ENCODE data around the gene BIN1. TPM values are rescaled to one million over a fixed set of nuclear protein-coding genes. Genes with fewer than 3 reads are reported as not detected.
A peak's percentile ranks its signal among the peaks of the same experiment; 100 is the strongest.

The BIN1 gene
- total RNA-seq, 1 donor from 2014 or later: 182 TPM

- no peaks in the 10 kb centered on the region for H3K36me3 Mint-ChIP-seq (ENCODE audit: low read depth, unreplicated experiment)
- H3K27me3 Mint-ChIP-seq (ENCODE audit: unreplicated experiment): peaks cover 6% of the 10 kb centered on the region
- no peak for TF ChIP-seq CTCF (IDR thresholded peaks at IDR 0.05; ENCODE audit: unreplicated experiment)
- no peak overlapping the region for H3K4me3 Mint-ChIP-seq (ENCODE audit: unreplicated experiment)
- no peaks in the 10 kb centered on the region for H3K9me3 Mint-ChIP-seq (ENCODE audit: unreplicated experiment)
- no peak overlapping the region for H3K27ac Mint-ChIP-seq (ENCODE audit: unreplicated experiment)
- DNase-seq (ENCODE audit: low spot score): no peak
- H3K4me1 Mint-ChIP-seq (ENCODE audit: unreplicated experiment): peaks cover 33% of the 10 kb centered on the region
These were observed 31.3 kb upstream of the BIN1 start for GRCh38 chr2:127138281-127138680.

GRCh38 chr2:127137741-127138140 lies 30.8 kb upstream of the BIN1 start:
- no peaks in the 10 kb centered on the region for H3K36me3 Mint-ChIP-seq (ENCODE audit: low read depth, unreplicated experiment)
- no peak for DNase-seq (ENCODE audit: low spot score)
- H3K27ac Mint-ChIP-seq (ENCODE audit: unreplicated experiment): no peak overlapping the region
- H3K4me1 Mint-ChIP-seq (ENCODE audit: unreplicated experiment): peaks cover 30% of the 10 kb centered on the region
- TF ChIP-seq CTCF (IDR thresholded peaks at IDR 0.05; ENCODE audit: unreplicated experiment): no peak
- peaks cover 6% of the 10 kb centered on the region for H3K27me3 Mint-ChIP-seq (ENCODE audit: unreplicated experiment)
- H3K4me3 Mint-ChIP-seq (ENCODE audit: unreplicated experiment): no peak overlapping the region
- H3K9me3 Mint-ChIP-seq (ENCODE audit: unreplicated experiment): no peaks in the 10 kb centered on the region

- DNase-seq (ENCODE audit: low spot score): no peak
- Mint-ChIP-seq H3K36me3 (ENCODE audit: low read depth, unreplicated experiment) (no peaks in the 10 kb centered on the region), H3K4me3 (ENCODE audit: unreplicated experiment) (no peak overlapping the region), H3K9me3 (ENCODE audit: unreplicated experiment) (no peaks in the 10 kb centered on the region), H3K27me3 (ENCODE audit: unreplicated experiment) (peaks cover 6% of the 10 kb centered on the region), H3K27ac (ENCODE audit: unreplicated experiment) (no peak overlapping the region), H3K4me1 (ENCODE audit: unreplicated experiment) (peaks cover 30% of the 10 kb centered on the region)
- TF ChIP-seq CTCF (IDR thresholded peaks at IDR 0.05; ENCODE audit: unreplicated experiment): no peak
These were observed 30.3 kb upstream of the BIN1 start for GRCh38 chr2:127137225-127137624.

- no peak for DNase-seq (ENCODE audit: low spot score)
- Mint-ChIP-seq H3K27ac (ENCODE audit: unreplicated experiment) (peak overlapping the region; percentile 67), H3K9me3 (ENCODE audit: unreplicated experiment) (no peaks in the 10 kb centered on the region), H3K36me3 (ENCODE audit: low read depth, unreplicated experiment) (no peaks in the 10 kb centered on the region), H3K27me3 (ENCODE audit: unreplicated experiment) (peaks cover 6% of the 10 kb centered on the region), H3K4me1 (ENCODE audit: unreplicated experiment) (peaks cover 17% of the 10 kb centered on the region), H3K4me3 (ENCODE audit: unreplicated experiment) (no peak overlapping the region)
- no peak for TF ChIP-seq CTCF (IDR thresholded peaks at IDR 0.05; ENCODE audit: unreplicated experiment)
These were observed 28.2 kb upstream of the BIN1 start for GRCh38 chr2:127134833-127135830.

GRCh38 chr2:127134235-127134634 lies 27.3 kb upstream of the BIN1 start:
- TF ChIP-seq CTCF (IDR thresholded peaks at IDR 0.05; ENCODE audit: unreplicated experiment): no peak
- Mint-ChIP-seq H3K27ac (ENCODE audit: unreplicated experiment) (no peak overlapping the region), H3K4me3 (ENCODE audit: unreplicated experiment) (no peak overlapping the region), H3K36me3 (ENCODE audit: low read depth, unreplicated experiment) (no peaks in the 10 kb centered on the region), H3K9me3 (ENCODE audit: unreplicated experiment) (no peaks in the 10 kb centered on the region), H3K4me1 (ENCODE audit: unreplicated experiment) (peaks cover 11% of the 10 kb centered on the region), H3K27me3 (ENCODE audit: unreplicated experiment) (peaks cover 6% of the 10 kb centered on the region)
- DNase-seq (ENCODE audit: low spot score): no peak
